Epithelial cell of alveolus of lung (primary cell): Measurements from ENCODE around the gene RNF169. TPM values are rescaled to one million over a fixed set of nuclear protein-coding genes. Genes with fewer than 3 reads are reported as not detected.

Experiments used
- total RNA-seq: library from RNA; depleted of rRNA; stranded (reverse); fragments of >200 nt; gene quantifications from 2 replicates; pipeline ENCODE4 v1.2.1, GENCODE V29; 2015

RNF169 gene
- 11.2 and 16.3 TPM in 2 replicates for total RNA-seq

GRCh38 chr11:74748211-74749126, at the start of gene RNF169:
Gene RNF169 (plus strand): TSS chr11:74748849. CDS start chr11:74748881, 32 bp downstream.

GRCh38 chr11:74731301-74732094, 17.2 kb upstream of the RNF169 start, which contains the start of gene CHRDL2:
Gene CHRDL2 (minus strand): TSS chr11:74731426. CDS start chr11:74730888, 538 bp downstream.

Other genes with a start within 250 kb of the RNF169 start
- gene POLD3, start 156.3 kb upstream of the RNF169 start, total RNA-seq: 10.6 and 11.6 TPM in 2 replicates
- not detected in 2 replicates for gene CHRDL2, start 17.4 kb upstream of the RNF169 start, total RNA-seq
- 8.1 and 12.2 TPM in 2 replicates for gene XRRA1, start 200.2 kb downstream of the RNF169 start, total RNA-seq
- 35.3 and 49.0 TPM in 2 replicates for gene SPCS2, start 200.4 kb downstream of the RNF169 start, total RNA-seq
- gene NEU3, start 240.1 kb downstream of the RNF169 start, total RNA-seq: 3.4 and 4.7 TPM in 2 replicates